HG02678 (cell line): Measurements from ENCODE around the gene BBC3.

ENCODE experiments used
- ATAC-seq: cut with Tn5 transposase; IDR thresholded peaks from one replicate; pipeline ENCODE4 v1.9.1; 2021; ENCODE audit warnings: mild to moderate bottlenecking, moderate library complexity; ENCODE audit not compliant: unreplicated experiment

Gene BBC3

DNA sequence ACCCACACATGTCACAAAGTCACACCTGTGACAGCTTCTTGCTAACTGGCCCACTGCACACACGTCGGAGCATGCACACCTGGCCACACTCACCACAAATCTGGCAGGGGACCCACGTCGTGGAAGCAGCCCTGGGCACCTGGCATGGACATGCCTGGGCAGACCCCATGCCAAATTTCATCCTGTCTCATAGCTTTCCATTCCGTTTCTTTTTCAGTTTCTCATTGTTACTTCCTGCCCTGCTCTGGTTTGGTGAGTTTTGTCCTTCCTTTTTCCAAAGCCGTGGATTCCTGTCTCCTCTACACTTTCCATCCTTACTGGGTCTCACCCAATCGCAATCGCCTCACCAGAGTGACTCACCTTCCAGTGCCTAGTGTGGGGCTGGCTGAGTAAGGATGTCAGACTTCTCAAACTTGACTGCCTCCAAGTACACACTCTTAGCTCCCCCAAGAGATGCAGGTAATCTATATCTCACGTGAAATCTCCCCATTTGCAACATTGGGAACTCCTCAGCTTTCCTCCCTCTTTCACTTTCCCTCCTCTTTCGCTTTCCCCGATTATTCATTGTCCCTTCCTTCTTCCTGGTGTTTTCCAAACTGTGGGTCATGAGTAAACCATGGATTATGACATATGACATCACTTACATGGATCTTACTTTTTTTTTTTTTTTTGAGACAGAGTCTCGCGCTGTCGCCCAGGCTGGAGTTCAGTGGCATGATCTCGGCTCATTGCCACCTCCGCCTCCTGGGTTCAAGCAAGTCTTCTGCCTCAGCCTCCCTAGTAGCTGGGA lies 1.6 kb upstream of the BBC3 start:
- no peak for ATAC-seq

DNA sequence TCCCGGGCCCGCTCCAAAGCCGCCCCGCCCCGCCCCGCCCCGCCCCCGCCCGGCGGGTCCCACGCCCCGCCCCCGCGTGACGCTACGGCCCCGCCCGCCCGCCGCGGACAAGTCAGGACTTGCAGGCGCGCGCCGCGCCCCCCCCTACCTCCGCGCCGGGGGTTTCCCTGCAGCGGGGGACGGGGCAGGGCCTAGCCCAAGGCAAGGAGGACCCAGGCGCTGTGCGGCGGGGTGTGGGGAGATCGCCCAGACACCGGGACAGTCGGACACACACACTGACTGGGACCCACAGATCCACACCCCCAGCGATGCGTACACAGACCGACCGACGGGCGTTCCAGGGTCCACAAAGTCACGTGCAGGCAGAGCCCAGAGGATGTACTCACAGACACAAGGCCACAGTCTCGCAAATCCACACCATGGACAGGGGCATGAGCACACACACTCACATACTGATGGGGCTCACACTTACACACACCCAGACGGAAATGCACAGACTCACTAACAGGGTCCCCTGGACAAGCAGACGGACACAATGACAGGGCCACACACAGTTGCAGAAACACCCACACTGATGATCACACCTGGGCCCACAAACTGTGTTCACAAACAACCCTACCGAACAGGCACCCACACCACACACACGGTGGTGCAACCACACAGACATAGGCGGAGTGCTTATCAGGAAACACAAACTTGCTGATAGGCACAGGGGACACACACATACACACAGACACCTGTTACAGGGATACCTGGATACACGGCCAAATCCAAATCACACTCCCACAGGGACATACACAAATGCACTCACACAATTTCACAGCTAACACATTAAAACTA lies 436 bp upstream of the BBC3 start:
- ATAC-seq = peak; percentile 37

DNA sequence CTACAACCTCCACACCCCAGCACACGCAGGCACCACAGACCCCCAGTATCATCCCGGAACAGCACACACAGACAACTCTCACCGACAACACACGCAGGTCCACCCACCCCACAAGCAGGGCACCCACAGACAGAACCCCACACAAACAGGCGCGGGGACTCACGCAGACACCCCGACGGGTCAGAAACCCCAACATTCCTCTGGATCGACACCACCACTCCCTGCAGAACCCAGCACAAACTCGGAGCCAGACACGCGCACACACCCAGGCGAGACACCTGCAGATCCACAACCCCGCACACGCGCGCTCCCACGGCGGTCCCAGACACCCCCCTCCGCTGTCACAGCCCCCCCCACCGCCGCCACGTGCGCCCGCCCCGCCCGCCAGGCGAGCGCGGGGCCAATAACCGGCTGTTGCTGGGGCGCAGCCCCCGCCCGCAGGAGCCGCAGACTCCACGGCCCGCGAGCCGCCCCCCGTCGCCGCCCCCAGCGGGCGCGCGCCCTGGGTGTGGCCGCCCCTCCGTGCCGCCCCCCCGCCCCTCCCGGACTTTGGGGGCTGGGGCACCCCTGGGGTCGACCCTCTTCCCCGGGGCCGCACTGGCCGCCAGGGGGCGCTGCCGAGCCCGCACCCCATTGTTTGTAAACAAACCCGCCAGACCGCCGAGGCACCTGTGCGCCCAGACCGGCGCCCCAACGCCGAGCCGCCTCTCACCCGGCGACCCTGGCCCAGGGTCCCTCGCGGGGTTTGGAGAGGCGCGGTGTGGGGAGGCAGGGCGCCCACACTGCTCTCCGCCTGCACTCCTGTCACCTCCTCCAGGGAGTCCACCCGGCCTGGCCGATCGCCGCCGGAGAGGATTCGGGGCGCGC lies 712 bp downstream of the BBC3 start:
- ATAC-seq = peak; percentile 25

DNA sequence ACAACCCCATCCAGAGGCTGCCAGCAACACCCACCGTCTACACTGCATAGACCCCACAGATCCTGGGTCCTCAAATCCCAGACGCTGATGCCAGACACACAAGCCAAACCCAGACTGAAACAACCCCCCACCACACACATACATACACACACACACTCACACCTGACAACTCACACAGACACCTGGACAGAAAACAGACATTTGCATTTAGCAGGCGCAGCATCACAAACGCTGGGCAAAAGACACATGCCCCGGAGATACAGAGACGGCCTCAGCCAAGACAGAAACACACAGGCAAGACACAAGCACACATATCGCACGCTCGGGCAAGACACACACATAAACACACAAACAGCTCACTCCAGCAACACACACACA lies 1.3 kb downstream of the BBC3 start:
- ATAC-seq = no peak

DNA sequence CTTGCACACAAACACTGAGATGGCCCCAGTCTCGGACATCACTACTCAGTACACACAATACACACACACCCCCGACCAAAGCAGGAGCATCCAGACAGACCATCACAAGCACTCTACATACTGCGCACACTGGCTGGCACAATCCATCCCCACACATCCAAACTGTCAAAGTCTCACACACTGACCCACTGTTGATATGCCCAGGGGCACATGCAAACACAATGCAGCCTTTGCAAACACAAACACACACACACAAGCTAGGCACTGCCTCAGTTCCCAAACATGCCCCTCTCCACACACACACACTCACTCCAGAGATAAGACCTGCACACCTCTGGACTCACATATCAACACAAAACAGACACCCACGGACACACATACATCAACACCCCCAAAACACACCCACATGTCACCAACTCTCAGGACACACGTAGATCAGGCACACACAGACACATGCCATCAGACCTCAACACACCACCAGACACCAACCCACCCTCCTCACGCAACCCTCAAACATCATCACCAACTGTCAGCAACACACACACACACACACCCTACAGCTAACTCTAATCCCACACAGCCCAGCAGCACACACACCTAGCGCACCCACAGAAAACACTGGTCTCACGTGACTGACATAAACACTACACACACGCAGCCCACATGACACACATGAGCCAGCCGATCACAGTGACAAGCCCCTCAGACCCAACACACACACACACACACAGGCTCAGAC lies 1.9 kb downstream of the BBC3 start:
- no peak for ATAC-seq

DNA sequence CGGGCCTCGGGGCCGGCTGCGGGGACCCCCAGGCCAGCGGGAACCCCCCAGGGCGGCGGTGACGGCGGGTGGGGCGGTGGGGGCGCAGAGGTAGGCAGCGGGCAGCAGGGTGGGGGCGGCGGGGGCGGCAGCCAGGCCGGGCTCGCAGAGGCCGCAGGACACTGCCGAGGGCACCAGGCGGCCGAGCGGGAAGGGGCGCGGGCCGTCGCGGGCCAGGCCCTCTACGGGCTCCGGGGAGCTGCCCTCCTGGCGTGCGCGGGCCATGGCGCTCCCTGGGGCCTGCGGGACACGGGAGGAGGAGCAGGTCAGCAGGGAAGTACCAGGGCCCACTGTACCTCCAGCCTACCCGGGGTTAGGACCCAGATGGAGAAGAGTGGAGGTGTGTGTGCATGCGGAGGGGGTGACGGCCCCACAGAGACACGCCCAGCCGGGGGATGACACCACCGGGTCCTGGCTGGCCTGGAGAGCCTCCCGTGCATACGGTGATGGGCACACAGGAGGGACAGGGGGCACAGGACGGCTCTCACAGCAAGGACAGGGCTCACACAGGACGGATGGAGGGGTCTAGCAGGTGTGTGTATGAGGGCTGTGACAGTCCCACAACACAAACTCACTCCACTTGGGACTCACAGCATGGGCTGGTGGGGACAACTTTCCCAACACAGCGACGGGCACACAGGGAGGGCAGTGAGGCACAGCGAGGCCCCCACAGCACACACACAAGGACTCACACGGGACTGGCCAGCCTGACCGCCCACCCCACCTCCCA lies 2.6 kb downstream of the BBC3 start:
- ATAC-seq = no peak

DNA sequence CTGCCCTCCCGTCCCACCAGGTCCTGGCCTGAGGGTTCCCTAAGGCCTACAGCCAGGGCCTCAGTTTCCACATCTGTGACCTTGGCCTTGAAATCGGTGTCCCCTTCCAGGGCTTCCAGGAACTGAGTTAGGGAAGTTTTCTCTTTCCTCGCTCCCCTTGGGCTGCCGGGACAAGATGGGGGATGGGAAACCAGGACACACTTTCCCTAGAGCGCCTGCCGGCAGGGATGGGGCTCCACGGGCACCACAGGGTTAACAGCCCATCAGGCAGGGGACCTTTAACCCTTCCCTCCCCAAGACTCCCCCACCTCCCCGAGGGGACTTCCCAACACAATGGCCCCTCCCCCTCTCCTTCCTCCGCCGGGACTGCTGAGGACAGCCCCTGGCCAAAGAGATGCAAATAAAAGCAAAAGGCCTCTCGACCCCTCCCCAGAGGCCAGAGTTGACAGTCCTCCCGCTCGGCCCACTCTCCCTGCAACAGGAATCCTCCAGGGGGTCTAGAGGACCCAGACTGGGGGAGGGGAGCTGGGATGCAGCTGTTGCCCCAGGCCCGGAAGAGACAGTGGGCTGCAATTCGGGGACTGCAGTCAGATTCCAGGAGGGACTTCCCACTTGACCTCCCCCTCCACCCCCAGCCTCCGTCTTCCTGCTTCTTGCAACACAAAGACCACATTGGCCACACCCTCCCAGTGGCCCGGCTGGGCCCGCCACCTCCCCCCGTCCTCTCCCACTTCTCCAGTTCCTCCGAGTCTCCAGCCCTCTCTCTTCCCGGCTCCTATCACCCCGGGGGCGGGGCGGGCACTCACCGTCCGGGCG lies 3.4 kb downstream of the BBC3 start:
- no peak for ATAC-seq

DNA sequence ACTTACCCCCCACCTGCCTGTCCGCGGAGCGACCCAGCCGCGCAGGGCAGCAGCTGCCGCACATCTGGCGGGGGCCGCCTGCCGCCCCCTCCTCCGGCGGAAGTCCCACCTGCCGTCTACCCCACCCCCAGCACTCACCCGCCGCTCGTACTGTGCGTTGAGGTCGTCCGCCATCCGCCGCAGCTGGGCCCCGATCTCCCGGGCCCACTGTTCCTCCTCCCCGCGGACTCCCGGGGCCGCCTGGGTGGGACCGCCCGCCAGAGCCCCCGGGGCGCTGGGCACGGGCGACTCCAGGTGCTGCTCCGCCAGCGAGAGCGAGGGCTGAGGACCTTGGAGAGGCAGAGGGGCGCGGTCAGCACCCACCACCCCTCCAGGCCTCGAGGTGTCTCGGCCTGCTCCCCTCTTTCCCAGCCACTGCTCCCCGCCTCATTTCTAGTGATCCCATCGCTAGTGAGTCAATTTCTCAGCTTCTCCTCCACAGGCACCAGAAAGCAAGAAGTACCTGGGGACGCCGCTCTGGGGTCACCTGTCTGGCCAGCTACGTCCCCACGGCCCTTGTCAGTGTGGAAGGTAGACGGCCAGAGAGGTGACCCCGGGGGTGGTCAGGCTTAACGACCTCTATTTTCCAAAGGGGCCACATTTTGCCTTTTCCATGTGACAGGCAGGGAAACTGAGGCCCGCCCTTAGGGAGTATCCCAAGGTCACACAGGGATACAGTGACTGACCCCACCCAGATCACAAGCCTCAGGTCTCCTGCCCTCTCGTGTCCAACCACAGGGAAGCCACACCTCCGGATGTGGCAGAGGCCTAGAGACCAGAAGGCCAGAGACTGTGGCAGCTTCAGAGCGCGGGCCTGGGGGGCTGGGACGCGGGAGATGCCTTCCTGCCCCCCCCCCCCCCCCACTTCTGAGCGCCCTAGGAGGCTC lies 4.3 kb downstream of the BBC3 start:
- ATAC-seq = peak; percentile 13

DNA sequence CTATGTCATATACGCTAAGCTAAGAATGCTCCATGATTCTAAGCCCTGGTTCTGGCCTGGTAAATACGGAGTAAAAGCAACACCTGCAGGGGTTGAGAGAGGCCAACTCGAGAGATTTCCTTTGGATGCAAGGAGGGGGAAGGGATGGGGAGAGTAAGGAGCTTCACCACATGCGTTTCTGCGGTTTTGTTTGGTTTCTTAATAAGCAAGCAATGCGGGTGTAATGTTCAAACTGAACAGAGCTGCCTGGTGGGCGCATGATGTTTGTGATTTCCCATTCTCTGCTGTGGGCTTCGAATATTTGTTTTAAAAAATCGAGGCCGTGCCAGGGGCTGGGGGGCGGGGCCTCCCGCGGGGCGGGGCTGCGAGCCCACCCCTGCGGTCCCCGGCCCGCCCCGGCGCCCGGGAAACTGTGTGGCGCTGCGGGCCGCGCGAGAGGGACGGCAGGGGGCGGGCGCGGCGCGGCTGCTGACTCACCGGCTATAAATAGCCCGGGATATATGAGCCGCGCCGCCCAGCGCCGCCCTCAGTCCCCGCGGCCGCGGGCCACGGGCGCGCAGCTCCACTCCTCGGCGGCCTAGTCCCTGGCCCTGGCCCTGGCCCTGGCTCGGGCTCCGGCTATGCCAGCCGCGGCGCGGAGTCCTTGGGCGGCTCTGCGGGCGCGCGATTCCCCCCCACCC lies 5.1 kb downstream of the BBC3 start:
- peak; percentile 53 for ATAC-seq

DNA sequence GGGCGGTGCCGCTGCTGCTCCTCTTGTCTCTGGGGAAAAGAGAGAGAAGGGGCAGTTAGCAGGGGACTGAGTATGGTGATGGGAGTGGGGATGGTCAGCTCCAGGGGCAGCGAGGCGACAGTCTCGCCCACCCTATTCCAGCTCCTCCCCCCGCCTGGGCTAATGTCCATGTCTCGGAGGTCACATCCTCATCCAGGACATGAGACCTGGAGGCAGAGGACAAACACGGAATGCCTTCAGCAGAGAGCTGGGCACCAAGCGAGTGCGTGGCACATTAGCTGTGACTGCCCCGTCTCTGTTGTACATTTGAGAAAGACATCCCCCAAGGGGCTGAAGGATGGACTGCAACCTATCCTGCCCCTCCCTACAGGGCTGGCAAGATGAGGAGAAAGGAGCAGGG lies 9.1 kb downstream of the BBC3 start:
- no peak for ATAC-seq

DNA sequence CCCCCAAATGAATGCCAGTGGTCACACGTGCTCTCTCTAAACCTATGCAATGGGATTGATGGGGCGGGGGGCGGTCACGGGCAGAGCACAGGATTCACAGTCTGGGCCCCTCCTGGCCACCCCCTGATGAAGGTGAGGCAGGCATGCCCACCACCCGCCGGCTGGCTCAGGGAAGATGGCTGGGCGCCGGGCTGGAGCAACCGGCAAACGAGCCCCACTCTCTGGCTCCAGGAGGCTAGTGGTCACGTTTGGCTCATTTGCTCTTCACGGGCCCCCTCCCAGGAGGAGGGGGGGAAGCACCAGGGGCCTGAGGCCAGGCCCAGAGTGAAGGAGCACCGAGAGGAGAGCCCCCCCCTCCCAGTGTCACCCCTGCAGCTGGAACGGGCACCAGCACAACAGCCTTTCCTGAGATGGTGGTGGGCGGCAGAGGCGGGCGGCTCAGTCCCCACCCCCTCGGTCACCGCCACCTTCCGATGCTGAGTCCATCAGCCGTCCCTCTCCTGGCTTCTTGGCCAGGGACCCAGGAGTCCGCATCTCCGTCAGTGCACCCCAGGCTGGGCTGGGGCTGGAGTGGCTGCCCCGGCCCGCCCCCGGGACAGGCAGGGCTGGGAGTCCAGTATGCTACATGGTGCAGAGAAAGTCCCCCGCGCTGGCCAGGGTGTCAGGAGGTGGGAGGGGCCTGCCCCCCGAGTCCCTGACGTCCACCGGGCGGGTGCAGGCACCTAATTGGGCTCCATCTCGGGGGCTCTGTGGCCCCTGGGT lies 9.7 kb downstream of the BBC3 start:
- ATAC-seq = no peak

DNA sequence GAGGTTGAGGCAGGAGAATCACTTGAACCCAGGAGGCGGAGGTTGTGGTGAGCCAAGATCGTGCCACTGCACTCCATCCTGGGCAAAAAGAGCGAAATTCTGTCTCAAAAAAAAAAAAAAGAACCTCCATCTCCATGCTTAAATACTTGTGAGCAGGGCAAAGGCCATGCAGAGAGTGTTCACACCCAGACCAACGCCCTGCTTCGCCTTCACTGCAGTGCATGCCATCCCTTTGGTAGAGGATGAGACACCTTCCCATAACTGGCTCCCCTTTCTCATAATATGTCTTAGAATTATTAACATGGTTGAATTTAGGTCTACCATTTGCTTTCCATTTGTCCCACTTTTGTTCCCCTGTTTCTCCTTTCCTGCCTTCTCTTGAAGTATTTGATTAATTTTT lies 15.4 kb downstream of the BBC3 start:
- no peak for ATAC-seq

DNA sequence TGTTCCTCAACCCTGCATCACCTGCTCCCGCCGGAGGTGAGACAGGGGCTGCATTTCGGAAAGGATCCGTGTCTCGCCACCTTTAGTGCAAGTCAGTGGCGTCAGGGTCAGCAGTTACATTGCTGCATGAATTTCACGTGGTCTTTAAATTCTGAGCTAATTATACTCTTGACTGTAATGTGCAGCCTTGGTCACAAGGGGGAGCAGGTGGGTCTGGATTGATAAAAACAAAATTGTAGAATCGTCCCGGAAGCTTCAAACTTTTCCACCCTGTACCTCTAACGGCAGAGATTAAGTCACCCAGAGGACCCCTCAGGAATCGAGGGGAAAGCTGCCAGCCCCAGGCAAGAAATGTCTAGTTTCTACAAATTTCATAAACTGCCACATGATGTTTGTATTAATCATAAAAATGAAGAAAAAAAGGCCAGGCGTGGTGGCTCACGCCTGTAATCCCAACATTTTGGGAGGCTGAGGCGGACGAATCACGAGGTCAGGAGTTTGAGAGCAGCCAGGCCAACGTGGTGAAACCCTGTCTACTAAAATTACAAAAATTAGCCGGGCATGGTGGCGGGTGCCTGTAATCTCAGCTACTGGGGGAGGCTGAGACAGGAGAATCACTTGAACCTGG lies 20.2 kb downstream of the BBC3 start:
- ATAC-seq = no peak

DNA sequence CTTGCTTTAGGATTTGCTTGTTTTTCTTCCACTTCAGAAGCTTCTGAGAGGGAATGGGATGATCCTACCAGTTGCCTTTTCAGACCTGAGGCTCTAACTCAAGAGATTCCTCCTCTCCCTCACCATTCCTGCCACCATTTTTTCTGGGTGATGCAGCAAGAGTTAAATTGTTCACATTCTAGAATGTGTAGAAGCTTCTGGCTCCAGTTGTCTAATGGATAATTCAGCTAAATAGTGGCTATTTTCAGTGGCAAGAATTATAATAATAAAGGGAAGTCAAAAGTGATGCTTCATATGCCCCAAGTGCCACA lies 20.9 kb downstream of the BBC3 start:
- ATAC-seq = no peak

DNA sequence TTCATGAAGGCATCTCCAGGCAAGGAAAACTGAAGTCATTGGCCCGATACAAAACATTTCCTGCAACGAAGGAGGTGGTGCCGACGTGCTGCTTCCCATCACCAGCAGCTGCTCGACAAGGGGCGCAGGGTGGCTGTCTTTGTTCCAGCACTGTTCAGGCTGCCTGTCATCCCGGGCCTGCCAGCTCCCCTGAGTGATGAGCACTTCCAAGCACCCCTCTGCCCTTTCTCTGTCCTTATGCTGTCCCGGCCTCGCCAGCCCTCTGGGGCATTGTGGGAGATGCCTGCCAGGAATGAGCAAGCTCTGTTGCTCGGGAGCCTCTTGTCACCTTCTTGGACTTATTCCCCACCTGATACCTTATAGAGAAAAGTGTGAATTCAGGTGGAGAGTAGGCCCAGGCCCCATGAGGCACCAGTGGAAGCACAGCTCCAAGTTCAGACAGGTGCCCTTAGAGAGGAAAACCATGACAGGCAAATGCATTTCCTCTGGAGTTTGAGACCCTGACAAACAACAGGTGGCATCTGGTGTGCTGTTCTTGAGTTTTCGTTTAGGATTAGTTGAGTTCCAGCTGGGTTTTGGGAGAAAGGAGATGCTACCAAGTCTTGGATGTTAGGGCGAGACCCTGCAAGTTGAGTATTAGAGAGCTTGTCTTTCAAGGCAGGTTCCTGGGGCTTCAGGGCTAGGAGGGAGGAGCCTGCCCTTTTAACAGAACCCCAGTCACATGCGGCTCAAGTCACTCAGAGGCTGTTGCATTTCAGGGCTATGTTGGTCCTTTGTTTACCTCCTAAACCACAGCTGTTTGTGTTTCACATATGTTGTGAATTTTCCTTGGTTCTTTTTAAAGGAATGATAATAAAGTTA lies 21.4 kb downstream of the BBC3 start:
- no peak for ATAC-seq

DNA sequence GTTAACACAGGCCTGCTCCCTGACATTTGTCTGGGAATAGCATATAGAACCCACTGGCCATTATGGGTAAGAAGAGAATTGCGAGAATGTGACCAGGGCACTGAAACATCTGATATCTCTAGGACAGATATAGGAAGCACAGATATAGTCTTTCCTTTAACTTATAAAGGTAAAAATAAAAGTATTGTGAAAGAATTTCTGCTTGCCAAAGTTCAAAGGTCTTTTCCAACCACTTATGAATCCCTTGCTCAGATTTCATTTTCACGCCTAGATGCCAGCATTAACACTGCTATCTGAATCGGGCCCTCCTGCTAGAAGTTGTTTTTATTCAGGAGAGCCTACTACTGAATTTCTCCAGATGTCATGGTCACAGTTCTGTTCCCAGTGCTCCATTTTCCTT lies 27.7 kb downstream of the BBC3 start:
- ATAC-seq = no peak
